Middle frontal gyrus (tissue), 1 donor: ENCODE data around the gene ICE2.
"Not testable (repeated sequence)": the region's sequence is repeated elsewhere in the genome, so short reads cannot be mapped to it uniquely, and the experiment has no call there.

Experiments used
- DNase-seq: peaks from one replicate; pipeline ENCODE4 v3.0.0-alpha.2; 2015; ENCODE audit warnings: low spot score; ENCODE audit errors: extremely low spot score

Gene ICE2

DNA sequence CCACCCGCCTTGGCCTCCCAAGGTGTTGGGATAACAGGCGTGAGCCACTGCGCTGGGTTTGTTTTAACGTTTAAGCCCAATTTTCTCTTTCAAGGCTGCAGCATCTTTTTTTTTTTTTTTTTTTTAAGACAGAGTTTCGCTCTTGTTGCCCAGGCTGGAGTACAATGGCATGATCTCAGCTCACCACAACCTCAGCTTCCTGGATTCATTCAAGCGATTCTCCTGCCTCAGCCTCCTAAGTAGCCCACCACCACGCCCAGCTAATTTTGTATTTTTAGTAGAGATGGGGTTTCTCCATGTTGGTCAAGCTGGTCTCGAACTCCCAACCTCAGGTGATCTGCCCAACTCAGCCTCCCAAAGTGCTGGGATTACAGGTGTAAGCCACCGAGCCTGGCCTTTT lies 68.6 kb downstream of the ICE2 start:
- DNase-seq: not testable (repeated sequence)

DNA sequence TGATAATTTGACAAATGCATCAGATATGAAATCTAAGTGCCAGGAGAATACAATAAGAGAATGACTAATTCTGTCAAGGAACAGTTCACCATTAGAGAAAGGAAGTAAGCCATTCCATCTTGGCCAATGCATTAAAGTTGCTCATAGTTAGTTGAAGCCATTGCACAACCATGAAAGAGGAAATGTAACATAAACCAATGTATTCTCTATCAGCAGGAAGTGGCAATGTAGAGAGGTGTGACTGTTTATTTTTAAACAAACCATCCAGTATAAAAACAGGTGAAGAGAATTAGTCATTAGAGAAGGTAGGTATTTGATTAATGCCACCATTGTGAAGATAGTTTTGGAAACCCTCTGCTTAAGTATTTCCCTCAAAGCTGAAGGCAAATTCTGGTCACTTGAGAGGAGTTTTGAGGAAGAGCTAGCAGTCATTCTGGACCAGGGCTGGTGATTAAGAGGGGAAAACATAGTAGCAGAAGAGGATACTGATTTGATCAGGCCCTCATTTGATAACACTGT lies 70.4 kb downstream of the ICE2 start:
- no peak for DNase-seq

DNA sequence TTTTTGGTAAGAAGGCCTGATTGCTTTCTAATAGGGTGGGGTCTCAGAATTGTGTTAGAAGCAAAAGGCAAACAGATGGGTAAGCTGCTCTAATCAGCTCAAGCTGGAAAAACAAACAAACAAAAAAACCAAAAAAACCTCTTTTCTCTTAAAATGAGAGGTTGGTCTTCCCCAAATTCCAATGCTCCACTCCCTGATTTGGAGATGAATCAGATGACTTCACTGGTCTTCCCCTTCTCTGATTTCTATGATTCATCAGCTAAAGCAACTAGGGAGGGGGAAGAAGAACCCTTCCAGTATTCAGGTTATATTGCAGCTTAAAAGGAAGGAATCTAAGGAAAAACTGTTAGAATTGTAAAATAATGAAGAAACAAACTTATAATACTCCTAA lies 71.5 kb downstream of the ICE2 start:
- no peak for DNase-seq

DNA sequence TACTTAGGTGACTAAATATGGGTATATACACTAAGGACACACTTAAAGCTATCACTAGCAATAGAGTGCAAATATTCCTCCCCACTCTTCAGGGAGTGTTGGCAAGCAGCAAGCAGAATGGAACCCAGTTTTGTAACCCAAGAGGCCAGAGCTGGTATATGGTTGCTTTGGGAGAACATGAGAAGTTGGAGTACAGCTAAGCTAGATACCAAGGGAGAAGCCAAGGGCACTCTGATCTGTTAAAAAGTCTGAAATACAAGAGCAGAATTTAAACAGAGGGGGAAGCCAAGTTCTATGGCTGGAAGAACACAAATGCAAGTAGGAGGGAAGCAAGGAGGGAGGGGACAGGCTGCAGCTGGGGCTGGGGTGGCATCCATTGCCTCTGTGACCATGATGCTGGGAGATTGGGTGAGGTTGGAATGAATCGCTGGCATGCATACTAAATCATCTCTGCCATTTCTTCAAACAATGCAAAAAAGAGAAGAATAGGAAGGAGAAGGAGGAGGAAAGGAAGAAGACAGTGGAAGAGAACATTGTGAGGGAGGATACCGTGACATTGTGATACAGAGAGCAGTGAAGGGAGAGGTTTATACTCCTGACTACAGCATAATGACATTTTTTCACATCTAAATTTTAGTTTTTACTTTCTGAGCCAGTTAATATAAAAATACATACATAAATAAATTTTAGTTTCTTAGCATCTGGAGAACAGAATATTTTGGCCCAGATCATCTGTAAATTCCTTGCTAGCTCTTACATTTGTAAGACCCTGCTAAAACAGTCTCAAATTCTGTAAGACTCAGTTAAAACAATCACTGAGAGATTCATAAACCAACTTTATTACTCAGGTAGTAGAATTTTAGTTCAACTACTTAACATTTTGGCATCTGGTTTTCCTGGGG lies 72.2 kb downstream of the ICE2 start:
- no peak for DNase-seq

DNA sequence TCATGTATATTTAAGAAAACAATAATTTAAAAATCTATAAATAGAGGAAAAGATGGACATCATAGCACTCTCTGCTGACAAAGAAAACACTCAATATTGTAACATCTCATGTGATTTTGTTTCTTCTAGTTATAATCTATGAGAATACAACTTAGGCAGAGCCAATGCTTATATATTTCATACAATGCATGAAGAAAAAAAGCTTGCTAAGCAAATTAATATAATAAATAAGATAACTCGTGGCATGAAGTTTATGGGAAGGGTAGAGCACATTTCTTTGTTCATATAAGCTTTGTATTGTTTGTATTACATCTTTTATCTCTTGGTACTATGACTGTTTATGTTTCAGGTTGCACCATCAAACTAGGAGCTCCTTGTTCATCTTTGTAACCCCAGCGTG lies 73.5 kb downstream of the ICE2 start:
- DNase-seq: no peak

DNA sequence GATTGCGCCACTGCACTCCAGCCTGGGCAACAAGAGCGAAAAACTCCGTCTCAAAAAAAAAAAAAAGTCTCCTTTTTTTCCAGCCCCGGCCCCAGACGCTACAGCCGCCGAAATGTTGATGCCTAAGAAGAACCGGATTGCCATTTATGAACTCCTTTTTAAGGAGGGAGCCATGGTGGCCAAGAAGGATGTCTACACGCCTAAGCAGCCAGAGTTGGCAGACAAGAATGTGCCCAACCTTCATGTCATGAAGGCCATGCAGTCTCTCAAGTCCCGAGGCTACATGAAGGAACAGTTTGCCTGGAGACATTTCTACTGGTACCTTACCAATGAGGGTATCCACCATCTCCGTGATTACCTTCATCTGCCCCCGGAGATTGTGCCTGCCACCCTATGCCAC lies 74.6 kb downstream of the ICE2 start:
- not testable (repeated sequence) for DNase-seq

DNA sequence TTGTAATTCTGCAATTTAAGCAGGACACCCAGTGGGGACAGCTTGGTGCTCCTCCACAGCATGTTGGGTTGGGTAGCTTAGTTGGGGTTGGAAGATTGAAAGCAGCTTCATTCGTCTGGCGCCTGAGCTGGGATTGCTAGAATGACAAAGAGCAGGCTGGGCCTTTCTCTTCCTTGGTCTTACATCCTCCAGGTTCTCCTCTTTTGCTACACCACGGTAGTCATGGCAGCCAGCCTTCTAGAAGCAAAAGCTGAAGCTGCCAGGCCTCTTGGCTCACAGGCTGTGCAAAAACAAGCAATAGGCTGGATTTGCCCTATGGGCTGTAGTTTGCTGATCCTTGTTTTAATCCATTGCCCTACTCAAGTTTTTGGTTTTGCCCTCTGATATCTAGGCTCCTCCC lies 78.0 kb downstream of the ICE2 start:
- no peak for DNase-seq

DNA sequence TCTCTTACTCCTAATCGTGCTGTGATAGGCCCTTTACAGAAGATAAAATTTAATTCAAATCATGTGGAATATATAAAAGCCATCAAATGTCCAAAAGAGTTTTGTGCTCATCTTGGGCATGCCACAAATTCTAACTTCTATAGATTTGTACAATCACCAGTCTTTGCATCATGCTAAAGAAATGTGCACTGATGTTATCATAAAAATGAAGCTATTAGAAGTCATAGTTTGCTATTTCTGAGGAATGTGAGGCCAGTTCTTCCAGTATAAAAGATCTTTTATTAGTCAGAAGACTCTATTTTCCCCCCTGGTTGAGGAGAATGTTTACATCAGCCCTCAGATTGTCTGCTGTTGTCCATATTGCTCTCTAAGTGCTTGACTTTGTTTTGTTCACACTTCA lies 79.0 kb downstream of the ICE2 start:
- DNase-seq: no peak

DNA sequence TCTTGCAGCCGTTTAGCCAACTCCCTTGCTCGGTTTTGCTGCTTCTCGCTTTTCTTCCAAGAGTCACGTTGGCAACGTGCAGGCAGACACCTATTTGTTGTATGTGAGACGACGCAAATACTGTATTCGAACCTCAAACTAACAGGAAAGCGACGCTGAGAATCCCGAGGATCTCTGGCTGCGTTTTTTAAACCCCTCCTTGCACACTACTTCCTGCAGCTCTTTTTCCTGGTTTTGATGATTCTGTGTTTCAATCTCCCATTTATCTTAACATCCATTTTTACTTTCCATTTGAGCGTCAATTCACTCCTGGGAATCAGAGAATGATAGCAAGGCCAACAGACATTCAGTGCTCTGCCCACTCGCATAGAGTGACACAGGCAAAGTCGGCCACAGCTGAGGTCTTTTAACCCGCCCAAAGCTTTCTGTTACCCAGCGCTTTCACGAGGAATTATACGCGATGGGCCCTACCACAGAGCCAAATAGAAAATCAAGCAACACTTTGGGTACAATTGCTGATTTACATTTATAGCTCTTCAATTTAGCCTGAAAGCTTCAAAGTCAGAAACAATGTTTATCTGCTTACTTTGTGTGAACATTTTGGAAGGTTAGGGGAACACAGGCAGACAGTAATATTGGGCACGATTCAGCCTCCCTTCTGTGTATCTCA lies 79.6 kb downstream of the ICE2 start:
- no peak for DNase-seq

DNA sequence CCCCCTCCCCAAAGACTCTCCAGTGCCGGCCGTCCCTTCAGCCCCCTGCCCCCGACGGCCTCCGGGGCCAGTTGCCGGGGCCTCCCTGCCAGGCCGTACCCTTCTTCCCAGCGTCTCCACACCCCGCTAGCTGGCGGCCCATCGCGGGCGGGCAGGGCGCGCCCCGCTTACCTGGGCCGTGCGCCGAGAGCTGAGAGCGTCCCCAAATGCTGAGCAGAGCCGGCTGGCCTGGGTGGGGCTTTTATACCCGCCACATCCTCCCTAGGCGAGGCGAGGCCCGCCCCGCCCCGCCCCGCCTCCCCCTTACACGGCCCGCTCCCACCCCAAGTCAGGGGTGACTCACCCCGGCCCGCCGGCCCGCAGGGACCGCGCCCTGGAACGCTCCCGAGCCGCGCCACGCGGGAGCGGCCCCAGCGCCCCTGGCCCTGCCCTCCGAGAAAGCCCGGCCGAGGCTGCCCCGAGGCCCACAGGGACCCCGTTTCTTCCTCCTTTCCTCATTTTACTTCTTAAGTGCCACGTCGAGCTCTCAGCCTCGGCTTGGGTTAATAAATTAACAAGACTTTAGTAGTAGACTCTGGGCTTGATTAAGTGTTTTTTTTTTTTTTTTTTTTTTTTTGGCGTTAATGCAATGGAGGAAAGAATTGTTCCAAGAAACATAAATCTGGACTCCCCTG lies 81.0 kb downstream of the ICE2 start, which contains the start of gene ANXA2:
Gene ANXA2, minus strand, starts transcription at position 215 of the 674 bp plus-strand sequence. CDS start 11,911 bp downstream, outside the sequence.
- no peak for DNase-seq

DNA sequence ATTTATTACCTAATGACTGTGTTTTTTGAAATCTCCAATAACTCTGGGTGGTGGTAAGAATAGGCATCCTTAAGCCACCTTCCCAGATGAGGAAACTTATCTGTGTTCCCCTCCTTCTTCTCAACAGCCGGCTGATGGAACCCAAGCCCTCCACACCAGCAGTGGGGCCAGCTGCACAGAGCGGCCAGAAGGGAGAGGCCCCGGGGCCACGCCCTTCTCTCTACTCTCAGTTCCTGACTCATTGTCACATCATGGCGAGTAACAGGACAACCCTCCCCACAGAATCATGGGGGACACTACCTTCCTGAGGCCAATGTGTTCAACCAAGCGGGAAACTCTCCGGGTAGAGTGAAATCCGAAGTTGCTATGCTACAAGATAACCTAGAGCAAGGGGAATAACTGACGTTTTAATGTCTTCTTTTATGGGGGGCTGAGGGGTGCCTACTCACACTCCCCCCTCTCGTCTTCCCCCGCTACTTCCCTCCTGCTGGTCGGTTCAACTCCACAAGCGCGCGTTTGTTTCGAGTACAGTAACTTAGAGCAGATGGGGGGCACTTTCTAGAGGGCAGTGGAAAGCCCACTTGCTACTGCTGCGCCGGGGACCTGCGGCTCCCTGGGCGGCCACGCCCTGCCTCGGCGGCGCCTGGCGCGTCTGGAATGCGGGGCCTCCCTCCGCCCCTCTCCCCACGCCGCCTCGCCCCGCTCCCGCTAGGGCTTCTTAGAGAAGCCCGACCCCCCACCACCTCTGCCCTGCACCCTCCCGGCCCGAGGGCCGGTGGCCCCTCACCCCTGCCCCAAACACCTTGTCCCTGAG lies 81.8 kb downstream of the ICE2 start:
- no peak for DNase-seq

DNA sequence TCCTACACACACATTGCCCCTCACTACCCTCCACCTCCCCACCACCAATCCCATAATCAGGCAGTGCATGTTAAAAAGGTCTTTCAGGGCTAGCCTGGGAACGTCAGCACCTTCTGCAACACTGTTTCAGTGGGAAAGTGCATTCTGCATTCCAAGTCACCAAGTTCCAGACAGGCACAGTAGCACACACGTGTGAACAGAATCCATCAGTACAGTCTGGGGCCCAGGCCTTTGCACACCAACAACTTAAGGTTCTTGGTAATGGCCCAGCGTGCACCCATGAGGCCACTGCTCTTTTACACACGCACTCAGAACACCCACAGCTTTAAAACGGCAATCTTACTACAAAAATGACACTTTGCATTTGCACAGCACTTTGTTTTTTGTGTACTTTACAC lies 82.4 kb downstream of the ICE2 start:
- no peak for DNase-seq

DNA sequence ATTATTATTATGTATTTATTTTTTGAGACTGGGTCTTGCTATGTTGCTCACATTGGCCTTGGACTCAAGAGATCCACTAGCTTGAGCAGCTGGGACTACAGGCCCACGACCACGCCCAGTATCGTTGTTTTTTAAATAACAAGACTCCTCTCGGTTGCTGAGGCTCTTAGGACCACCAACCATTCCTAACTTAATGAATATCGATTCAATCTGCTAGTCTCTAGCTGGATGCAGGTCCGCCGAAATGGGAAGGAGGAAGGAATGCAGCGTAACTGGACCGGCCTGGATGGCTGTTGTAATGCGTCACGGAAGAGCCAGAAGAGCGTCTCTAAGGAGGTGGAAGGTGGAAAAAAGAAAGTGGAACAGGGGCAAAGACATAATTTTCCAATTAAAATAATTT lies 82.8 kb downstream of the ICE2 start:
- no peak for DNase-seq

DNA sequence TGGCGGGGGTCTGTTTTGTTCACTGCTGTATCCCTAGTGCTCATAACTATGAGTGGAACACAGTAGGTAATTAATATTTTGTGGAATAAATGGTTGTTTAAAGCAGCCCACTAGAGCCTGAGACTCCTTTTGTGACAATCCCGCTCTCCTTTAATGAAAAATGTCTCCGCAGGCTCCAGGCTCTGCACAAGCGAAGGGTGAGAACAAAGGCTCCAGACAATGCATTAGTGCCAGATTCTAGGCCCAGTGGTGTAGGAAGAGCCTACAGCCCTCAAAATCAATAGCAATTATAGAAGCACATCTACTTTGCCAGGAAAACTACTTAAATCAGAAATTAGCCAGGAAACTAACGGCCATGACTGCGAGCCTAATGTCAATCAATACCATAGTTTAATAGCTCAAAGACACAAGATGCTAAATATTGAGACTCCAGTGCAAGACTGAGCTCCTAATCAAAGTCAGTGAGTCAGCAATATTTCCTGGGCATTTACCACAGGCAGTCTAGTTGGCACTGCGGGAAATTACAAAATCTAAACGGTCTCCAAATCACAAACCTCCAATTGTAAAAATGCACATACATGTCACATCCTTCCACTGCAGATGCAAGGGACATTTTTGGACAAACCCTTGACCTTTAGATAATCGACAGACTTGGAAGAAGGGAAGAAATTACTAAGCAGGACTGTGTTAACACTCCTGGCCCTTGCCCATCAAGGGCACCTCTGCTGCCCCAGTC lies 83.5 kb downstream of the ICE2 start:
- DNase-seq: no peak

DNA sequence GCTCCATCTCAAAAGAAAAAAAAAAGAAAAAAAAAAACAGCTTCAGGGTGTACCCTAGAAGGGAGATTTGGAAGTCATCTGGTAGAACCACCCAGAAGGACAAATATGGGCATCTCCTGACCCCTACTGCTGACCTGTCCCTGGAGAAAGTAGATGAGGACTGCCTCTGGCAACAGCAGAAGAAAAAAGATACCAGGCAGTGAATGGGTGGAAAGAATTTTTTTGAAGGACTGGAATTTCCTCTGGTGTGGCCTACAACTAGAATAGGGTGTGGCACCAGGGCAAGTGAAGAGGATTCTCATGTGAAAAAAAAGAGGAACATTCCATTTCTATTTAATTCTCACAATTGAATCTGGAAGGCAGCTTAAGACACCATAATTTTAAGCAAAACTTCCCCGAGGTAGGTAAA lies 84.2 kb downstream of the ICE2 start:
- no peak for DNase-seq

DNA sequence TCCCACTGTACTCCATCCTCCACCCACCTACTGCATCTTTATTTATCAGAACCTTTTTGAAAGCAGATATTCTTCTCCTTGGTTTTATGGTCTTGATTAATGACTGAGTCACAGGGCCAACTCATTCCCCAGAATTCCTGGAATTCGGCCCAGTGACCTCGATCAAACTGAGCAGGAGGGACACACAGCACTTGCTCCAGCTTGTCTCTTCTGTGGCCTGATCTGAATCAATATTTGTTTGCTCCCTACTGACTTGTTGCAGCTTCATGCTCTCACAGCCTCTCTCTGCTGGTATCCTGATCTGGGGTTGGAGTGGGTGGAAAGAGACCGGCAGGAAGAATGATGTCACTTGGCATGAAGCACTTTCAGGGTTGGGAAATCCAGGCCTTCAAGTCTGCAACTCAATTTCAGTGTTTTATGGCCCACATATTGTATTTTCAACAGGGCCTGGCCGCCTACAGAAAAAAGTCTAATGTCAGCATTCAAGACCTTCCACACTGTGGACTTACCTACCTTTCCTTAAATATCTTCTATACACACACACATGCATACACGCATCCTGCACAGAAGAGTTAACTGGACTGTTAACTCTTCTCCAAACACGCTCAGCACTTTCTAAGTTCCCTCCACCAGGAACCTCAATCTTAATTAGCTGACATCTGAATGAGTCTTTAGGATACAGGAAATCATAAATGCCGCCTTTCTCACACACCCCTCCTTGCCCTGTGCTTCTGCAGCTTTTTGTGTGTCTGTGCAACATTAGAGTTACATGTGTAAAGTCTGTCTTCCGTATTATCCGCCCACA lies 85.8 kb downstream of the ICE2 start:
- no peak for DNase-seq

DNA sequence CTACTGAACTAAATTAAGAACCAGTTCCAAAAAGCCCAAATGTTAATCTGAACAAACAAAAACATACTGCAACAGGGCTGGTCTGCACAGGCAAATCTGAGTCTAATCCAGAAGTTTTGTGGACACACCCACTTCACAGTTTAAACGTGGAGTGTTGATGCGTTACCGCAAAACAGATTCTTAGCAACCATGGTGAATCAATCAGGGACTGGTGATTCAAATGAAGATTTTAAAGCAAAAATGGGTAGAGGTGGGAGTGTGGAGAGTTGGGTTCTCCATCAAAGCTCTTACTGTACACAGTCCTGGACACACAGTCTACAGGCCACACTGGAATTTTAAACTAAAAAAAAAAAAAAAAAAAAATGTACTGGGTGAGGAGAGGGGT lies 86.3 kb downstream of the ICE2 start:
- DNase-seq: no peak

DNA sequence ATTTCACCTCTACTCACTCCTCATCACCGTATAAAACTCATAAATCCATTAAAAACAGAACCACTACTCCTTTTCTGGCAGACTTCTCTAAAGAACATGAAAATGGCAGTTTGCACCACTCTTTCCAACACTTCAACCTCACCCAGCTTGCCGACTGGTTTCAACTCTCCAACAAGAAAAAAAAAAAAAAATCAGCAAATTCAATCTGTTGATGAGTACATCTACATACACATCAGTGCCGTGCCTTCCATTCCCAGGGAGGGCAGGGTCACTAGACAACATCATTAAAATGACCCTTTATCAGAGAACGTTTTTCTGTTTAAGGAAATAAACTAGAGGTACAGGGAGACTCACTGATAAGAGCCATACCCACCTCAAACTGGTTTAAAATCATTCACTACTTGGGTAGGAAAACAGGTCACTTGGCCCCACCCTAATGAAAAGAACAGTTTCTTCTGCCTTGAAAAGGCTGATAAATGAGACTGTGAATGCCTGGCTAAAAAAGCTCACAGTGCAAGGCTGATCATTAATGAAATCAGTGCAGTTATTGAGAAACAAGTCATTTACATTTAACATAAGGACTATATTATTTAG lies 87.1 kb downstream of the ICE2 start:
- DNase-seq: no peak

DNA sequence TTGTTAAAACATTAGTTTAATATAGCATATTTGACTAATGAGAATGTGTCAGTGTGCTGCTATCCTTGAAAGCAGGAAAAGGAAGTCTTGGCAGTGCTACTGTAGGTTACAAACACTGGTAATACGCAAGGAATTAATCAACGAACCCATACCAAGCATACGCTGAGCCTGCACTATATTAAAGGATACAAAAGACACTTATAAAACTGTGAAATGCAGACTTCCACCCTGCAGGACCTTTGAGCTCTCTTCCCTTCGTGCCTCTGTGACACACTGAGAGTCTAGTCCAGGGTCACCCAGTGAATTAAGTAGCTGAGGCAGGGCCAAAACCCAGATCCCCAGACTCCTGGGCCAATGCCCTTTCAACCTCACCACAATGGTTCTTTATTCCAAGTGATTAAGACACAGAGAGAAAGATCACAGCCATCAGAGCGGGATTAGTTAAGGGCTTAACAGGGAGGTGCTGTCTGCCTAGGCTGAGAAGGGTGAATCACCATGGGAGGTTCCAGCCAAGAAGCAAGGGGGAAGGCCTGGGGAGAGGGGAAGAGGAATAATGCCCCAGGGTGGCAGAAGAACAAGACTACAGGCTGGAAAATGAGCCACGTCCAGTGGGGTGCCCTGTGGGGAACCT lies 88.0 kb downstream of the ICE2 start:
- no peak for DNase-seq
